ENCODE measurements around the gene ZNF488.

The ZNF488 gene

GRCh38 chr10:47366181-47366631 is 17.9 kb downstream of the ZNF488 start:
- no peak overlapping the region for H3K9ac ChIP-seq (ENCODE audit: low read depth in 1 of 2, low read length in 2 of 2)
- H3K4me3 ChIP-seq (ENCODE audit: low read length in 2 of 2): no peak overlapping the region
- no peaks in the 10 kb centered on the region for H3K36me3 ChIP-seq (ENCODE audit: control insufficient read depth in 2 of 2, insufficient read depth in 2 of 2, low read length in 2 of 2)
- H3K27me3 ChIP-seq (ENCODE audit: control insufficient read depth in 2 of 2, insufficient read depth in 2 of 2, low read length in 2 of 2): no peaks in the 10 kb centered on the region
- H3K4me1 ChIP-seq (ENCODE audit: control insufficient read depth in 2 of 2, insufficient read depth in 2 of 2, low read length in 2 of 2): no peaks in the 10 kb centered on the region
- H3K27ac ChIP-seq (ENCODE audit: low read depth in 2 of 2, low read length in 2 of 2): no peak overlapping the region
- H3K9me3 ChIP-seq (ENCODE audit: control insufficient read depth in 2 of 2, low read length in 2 of 2): no peaks in the 10 kb centered on the region

DNA sequence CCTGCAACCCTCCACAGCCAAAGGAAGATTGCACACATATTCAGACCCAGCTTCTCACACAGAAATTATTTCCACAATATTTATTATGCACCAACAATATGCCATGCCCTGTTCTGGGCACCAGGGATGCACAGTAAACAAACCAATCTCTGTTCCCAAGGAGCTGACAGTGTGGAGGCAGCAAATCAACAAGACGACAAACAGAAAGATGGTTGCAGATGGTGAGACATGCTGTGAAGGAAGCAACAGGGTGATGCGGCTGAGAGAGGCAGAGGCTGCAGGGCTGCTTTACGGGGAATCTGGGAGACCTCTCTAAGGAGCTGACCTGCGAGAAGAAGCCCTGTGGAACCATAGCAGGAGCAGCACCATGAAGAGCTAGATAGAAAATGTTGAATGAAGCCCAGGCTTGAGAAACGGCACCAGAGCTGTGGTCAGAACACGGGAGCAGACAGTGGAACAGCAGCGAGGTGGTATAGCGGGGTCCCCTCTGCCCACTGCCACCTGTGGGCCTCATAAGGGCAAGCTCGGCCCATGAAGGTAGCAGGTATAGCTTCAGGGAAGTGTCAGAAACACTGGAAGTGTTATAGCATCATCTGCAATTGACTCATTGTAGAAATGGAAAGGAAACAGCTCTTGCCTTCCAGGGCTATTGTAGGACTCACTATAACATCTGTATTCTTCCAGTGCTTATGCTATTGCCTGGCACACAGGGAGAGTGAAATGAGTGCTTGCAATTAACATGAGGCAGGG is 18.5 kb downstream of the ZNF488 start:
- Histone ChIP-seq H3K9ac (ENCODE audit: low read depth in 1 of 2, low read length in 2 of 2) (no peak overlapping the region), H3K27me3 (ENCODE audit: control insufficient read depth in 2 of 2, insufficient read depth in 2 of 2, low read length in 2 of 2) (no peaks in the 10 kb centered on the region), H3K9me3 (ENCODE audit: control insufficient read depth in 2 of 2, low read length in 2 of 2) (no peaks in the 10 kb centered on the region), H3K36me3 (ENCODE audit: control insufficient read depth in 2 of 2, insufficient read depth in 2 of 2, low read length in 2 of 2) (no peaks in the 10 kb centered on the region), H3K4me1 (ENCODE audit: control insufficient read depth in 2 of 2, insufficient read depth in 2 of 2, low read length in 2 of 2) (no peaks in the 10 kb centered on the region), H3K27ac (ENCODE audit: low read depth in 2 of 2, low read length in 2 of 2) (no peak overlapping the region), H3K4me3 (ENCODE audit: low read length in 2 of 2) (no peak overlapping the region)

- H3K9ac ChIP-seq (ENCODE audit: low read depth in 1 of 2, low read length in 2 of 2): no peak overlapping the region
- no peaks in the 10 kb centered on the region for H3K9me3 ChIP-seq (ENCODE audit: control insufficient read depth in 2 of 2, low read length in 2 of 2)
- no peaks in the 10 kb centered on the region for H3K36me3 ChIP-seq (ENCODE audit: control insufficient read depth in 2 of 2, insufficient read depth in 2 of 2, low read length in 2 of 2)
- H3K27me3 ChIP-seq (ENCODE audit: control insufficient read depth in 2 of 2, insufficient read depth in 2 of 2, low read length in 2 of 2): no peaks in the 10 kb centered on the region
- H3K27ac ChIP-seq (ENCODE audit: low read depth in 2 of 2, low read length in 2 of 2): no peak overlapping the region
- H3K4me3 ChIP-seq (ENCODE audit: low read length in 2 of 2): no peak overlapping the region
- no peaks in the 10 kb centered on the region for H3K4me1 ChIP-seq (ENCODE audit: control insufficient read depth in 2 of 2, insufficient read depth in 2 of 2, low read length in 2 of 2)
These were observed 19.2 kb downstream of the ZNF488 start for GRCh38 chr10:47364911-47365310.

DNA sequence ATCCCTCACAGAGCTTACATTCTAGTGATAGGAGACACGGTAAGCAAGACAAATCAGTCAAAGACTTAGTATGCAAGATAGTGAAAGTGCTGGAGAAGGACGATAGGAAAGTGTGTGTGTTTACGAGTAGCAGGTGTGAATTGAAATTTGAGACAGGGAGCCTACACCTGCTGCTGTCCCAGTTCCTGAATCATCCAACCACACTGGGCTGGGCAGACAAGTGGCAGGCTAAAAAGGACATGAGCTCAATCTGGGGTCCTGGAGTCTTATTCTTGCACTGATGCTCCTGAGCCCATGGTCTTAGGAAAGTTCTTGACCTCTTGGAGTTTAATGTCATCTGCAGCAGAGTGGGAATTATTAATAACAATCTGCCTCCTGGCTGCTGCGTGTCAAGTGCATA is 19.7 kb downstream of the ZNF488 start:
- Histone ChIP-seq H3K9ac (ENCODE audit: low read depth in 1 of 2, low read length in 2 of 2) (no peak overlapping the region), H3K27ac (ENCODE audit: low read depth in 2 of 2, low read length in 2 of 2) (no peak overlapping the region), H3K9me3 (ENCODE audit: control insufficient read depth in 2 of 2, low read length in 2 of 2) (no peaks in the 10 kb centered on the region), H3K4me3 (ENCODE audit: low read length in 2 of 2) (no peak overlapping the region), H3K4me1 (ENCODE audit: control insufficient read depth in 2 of 2, insufficient read depth in 2 of 2, low read length in 2 of 2) (no peaks in the 10 kb centered on the region), H3K27me3 (ENCODE audit: control insufficient read depth in 2 of 2, insufficient read depth in 2 of 2, low read length in 2 of 2) (no peaks in the 10 kb centered on the region), H3K36me3 (ENCODE audit: control insufficient read depth in 2 of 2, insufficient read depth in 2 of 2, low read length in 2 of 2) (no peaks in the 10 kb centered on the region)

- Histone ChIP-seq H3K36me3 (ENCODE audit: control insufficient read depth in 2 of 2, insufficient read depth in 2 of 2, low read length in 2 of 2) (no peaks in the 10 kb centered on the region), H3K4me3 (ENCODE audit: low read length in 2 of 2) (no peak overlapping the region), H3K9ac (ENCODE audit: low read depth in 1 of 2, low read length in 2 of 2) (no peak overlapping the region), H3K27ac (ENCODE audit: low read depth in 2 of 2, low read length in 2 of 2) (no peak overlapping the region), H3K27me3 (ENCODE audit: control insufficient read depth in 2 of 2, insufficient read depth in 2 of 2, low read length in 2 of 2) (no peaks in the 10 kb centered on the region), H3K4me1 (ENCODE audit: control insufficient read depth in 2 of 2, insufficient read depth in 2 of 2, low read length in 2 of 2) (no peaks in the 10 kb centered on the region), H3K9me3 (ENCODE audit: control insufficient read depth in 2 of 2, low read length in 2 of 2) (no peaks in the 10 kb centered on the region)
These were observed 20.3 kb downstream of the ZNF488 start for GRCh38 chr10:47363781-47364180.

DNA sequence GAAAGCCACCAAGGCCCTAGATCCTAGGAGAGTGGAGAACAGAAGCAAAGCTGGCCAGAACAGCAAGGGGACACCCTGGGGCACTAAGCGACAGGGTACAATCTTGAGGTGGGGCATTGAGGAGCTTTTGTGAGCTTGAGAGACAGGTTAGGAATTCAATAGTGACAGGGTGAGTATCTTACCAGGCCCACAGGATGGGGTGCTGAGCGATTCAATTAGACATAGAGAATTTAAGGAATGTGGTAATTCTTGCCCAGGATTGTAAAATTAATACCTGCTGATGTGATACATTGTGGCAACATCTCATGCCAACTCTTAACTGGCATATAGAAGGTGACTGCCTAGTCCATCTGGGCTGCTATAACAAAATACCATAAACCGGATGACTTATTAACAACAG is 21.9 kb downstream of the ZNF488 start:
- no peaks in the 10 kb centered on the region for H3K27me3 ChIP-seq (ENCODE audit: control insufficient read depth in 2 of 2, insufficient read depth in 2 of 2, low read length in 2 of 2)
- H3K4me1 ChIP-seq (ENCODE audit: control insufficient read depth in 2 of 2, insufficient read depth in 2 of 2, low read length in 2 of 2): no peaks in the 10 kb centered on the region
- no peak overlapping the region for H3K4me3 ChIP-seq (ENCODE audit: low read length in 2 of 2)
- H3K9ac ChIP-seq (ENCODE audit: low read depth in 1 of 2, low read length in 2 of 2): no peak overlapping the region
- H3K27ac ChIP-seq (ENCODE audit: low read depth in 2 of 2, low read length in 2 of 2): no peak overlapping the region
- H3K36me3 ChIP-seq (ENCODE audit: control insufficient read depth in 2 of 2, insufficient read depth in 2 of 2, low read length in 2 of 2): no peaks in the 10 kb centered on the region
- no peaks in the 10 kb centered on the region for H3K9me3 ChIP-seq (ENCODE audit: control insufficient read depth in 2 of 2, low read length in 2 of 2)

GRCh38 chr10:47361293-47361692 is 22.8 kb downstream of the ZNF488 start:
- Histone ChIP-seq H3K27ac (ENCODE audit: low read depth in 2 of 2, low read length in 2 of 2) (no peak overlapping the region), H3K9ac (ENCODE audit: low read depth in 1 of 2, low read length in 2 of 2) (no peak overlapping the region), H3K4me3 (ENCODE audit: low read length in 2 of 2) (no peak overlapping the region), H3K4me1 (ENCODE audit: control insufficient read depth in 2 of 2, insufficient read depth in 2 of 2, low read length in 2 of 2) (no peaks in the 10 kb centered on the region), H3K9me3 (ENCODE audit: control insufficient read depth in 2 of 2, low read length in 2 of 2) (no peaks in the 10 kb centered on the region), H3K36me3 (ENCODE audit: control insufficient read depth in 2 of 2, insufficient read depth in 2 of 2, low read length in 2 of 2) (no peaks in the 10 kb centered on the region), H3K27me3 (ENCODE audit: control insufficient read depth in 2 of 2, insufficient read depth in 2 of 2, low read length in 2 of 2) (no peaks in the 10 kb centered on the region)

DNA sequence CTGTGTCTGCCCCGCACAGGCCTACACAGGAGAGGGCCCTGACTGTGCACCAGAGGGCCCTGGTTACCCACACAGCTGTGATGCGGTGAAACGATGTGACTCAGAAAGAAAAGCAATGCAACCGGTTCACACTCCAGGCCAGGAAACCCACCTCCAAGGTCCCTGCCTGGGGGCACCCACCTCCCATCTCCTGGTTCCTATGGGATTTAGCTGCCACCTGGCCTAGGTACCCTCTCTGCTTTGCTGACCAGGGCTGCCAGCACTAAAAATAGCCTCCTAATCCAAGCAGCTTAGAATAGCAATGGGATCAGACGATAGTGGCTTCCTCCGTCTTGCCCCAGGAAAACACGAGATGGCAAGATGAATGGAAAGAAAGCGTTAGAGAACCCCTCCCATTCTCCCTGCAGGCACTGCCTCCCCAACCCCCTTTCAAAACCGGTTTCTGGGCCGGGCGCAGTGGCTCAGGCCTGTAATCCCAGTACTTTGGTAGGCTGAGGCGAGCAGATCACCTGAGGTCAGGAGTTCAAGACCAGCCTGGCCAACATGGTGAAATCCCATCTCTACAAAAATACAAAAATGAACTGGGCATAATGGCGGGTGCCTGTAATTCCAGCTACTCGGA is 23.6 kb downstream of the ZNF488 start:
- H3K9me3 ChIP-seq (ENCODE audit: control insufficient read depth in 2 of 2, low read length in 2 of 2): no peaks in the 10 kb centered on the region
- H3K4me1 ChIP-seq (ENCODE audit: control insufficient read depth in 2 of 2, insufficient read depth in 2 of 2, low read length in 2 of 2): no peaks in the 10 kb centered on the region
- H3K36me3 ChIP-seq (ENCODE audit: control insufficient read depth in 2 of 2, insufficient read depth in 2 of 2, low read length in 2 of 2): no peaks in the 10 kb centered on the region
- no peak overlapping the region for H3K9ac ChIP-seq (ENCODE audit: low read depth in 1 of 2, low read length in 2 of 2)
- no peak overlapping the region for H3K27ac ChIP-seq (ENCODE audit: low read depth in 2 of 2, low read length in 2 of 2)
- H3K27me3 ChIP-seq (ENCODE audit: control insufficient read depth in 2 of 2, insufficient read depth in 2 of 2, low read length in 2 of 2): no peaks in the 10 kb centered on the region
- no peak overlapping the region for H3K4me3 ChIP-seq (ENCODE audit: low read length in 2 of 2)

GRCh38 chr10:47359626-47360418 is 24.3 kb downstream of the ZNF488 start:
- H3K9ac ChIP-seq (ENCODE audit: low read depth in 1 of 2, low read length in 2 of 2): no peak overlapping the region
- no peaks in the 10 kb centered on the region for H3K36me3 ChIP-seq (ENCODE audit: control insufficient read depth in 2 of 2, insufficient read depth in 2 of 2, low read length in 2 of 2)
- H3K4me1 ChIP-seq (ENCODE audit: control insufficient read depth in 2 of 2, insufficient read depth in 2 of 2, low read length in 2 of 2): no peaks in the 10 kb centered on the region
- no peak overlapping the region for H3K4me3 ChIP-seq (ENCODE audit: low read length in 2 of 2)
- no peaks in the 10 kb centered on the region for H3K27me3 ChIP-seq (ENCODE audit: control insufficient read depth in 2 of 2, insufficient read depth in 2 of 2, low read length in 2 of 2)
- H3K27ac ChIP-seq (ENCODE audit: low read depth in 2 of 2, low read length in 2 of 2): no peak overlapping the region
- H3K9me3 ChIP-seq (ENCODE audit: control insufficient read depth in 2 of 2, low read length in 2 of 2): no peaks in the 10 kb centered on the region

DNA sequence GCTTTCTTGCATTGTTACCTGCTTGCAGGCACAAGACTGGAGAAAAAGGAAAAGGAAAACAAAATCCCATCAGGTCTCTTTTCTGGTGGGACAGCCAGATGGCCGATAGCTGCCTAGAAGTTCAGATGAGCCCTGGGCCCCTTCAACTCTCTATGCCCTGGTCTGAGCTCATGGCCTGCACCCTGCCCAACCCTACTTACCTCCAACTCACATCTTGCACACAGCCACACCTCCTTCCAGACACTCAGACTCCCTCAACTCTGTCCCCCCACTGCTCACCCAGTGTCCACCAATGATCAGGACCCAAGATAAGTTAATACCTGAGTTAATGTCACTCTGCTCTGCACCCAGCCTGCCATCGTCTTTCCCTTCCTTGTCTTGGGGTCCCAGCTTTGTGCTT is 25.0 kb downstream of the ZNF488 start:
- H3K27ac ChIP-seq (ENCODE audit: low read depth in 2 of 2, low read length in 2 of 2): no peak overlapping the region
- H3K9ac ChIP-seq (ENCODE audit: low read depth in 1 of 2, low read length in 2 of 2): no peak overlapping the region
- no peaks in the 10 kb centered on the region for H3K27me3 ChIP-seq (ENCODE audit: control insufficient read depth in 2 of 2, insufficient read depth in 2 of 2, low read length in 2 of 2)

More for the DNA sequence above, 25.0 kb downstream of the ZNF488 start:
- Histone ChIP-seq H3K9me3 (ENCODE audit: control insufficient read depth in 2 of 2, low read length in 2 of 2) (no peaks in the 10 kb centered on the region), H3K36me3 (ENCODE audit: control insufficient read depth in 2 of 2, insufficient read depth in 2 of 2, low read length in 2 of 2) (no peaks in the 10 kb centered on the region), H3K4me1 (ENCODE audit: control insufficient read depth in 2 of 2, insufficient read depth in 2 of 2, low read length in 2 of 2) (no peaks in the 10 kb centered on the region), H3K4me3 (ENCODE audit: low read length in 2 of 2) (no peak overlapping the region)

Measured in mucosa of rectum (tissue), 2 donors.